HCT116 (cell line): ENCODE data around the gene DBN1. TPM values are rescaled to one million over a fixed set of nuclear protein-coding genes. Genes with fewer than 3 reads are reported as not detected.

ENCODE experiments used
- ATAC-seq: fragments of 200-7000 bp; cut with Tn5 transposase; 2 replicates; pipeline ENCODE4 v1.9.1; 2020; ENCODE audit warnings: mild to moderate bottlenecking, moderate library complexity
- BruUV-seq: library from RNA; stranded (reverse); fragments of 400-500 nt; replicated peaks from 2 replicates; lab custom pipeline; 2021; lab: Mats Ljungman, UMichigan
- CTCF ChIA-PET: fragments of 300-600 bp; sonication (Branson Sonifier 250); formaldehyde crosslinking; loops from one replicate; lab custom pipeline; 2021; ENCODE audit warnings: antibody characterized with exemption; lab: Charles Lee
- POLR2A ChIA-PET: fragments of 300-600, 350-600 bp; sonication (Branson Sonifier 250); formaldehyde crosslinking; loops from one replicate; lab custom pipeline; 2021; ENCODE audit warnings: antibody characterized with exemption; lab: Charles Lee
- RAD21 ChIA-PET, 2 experiments: fragments of 300-600 bp; sonication (Branson Sonifier 250); formaldehyde crosslinking; loops; one replicate each; lab custom pipeline; 2023; ENCODE audit warnings: low total read pairs in 2 of 2; ENCODE audit not compliant: uncharacterized antibody in 2 of 2, unreplicated experiment in 2 of 2, low non-redundant PET in 1 of 2; lab: Charles Lee
- DNase-seq: peaks from one replicate; pipeline ENCODE4 v3.0.0-alpha.2; 2010; ENCODE audit warnings: low read depth, low spot score
- H2AFZ ChIP-seq: fragments of 200-600 bp; shearing (Covaris generic), sonication (generic); 2 replicates; pipeline ENCODE4 v1.6.1; 2017; ENCODE audit warnings: low read depth, mixed run types, mixed read lengths, antibody characterized with exemption, low read length; ENCODE audit not compliant: poor library complexity, severe bottlenecking
- H3K27ac ChIP-seq: 2 replicates; pipeline ENCODE4 v1.5.1; 2012; ENCODE audit warnings: low read depth, low read length
- H3K27me3 ChIP-seq: fragments of 200-600 bp; sonication (generic); 2 replicates; pipeline ENCODE4 v1.6.1; 2016; ENCODE audit warnings: mixed run types, low read length, mixed read lengths; ENCODE audit not compliant: insufficient read depth
- H3K36me3 ChIP-seq, 2 experiments: fragments of 200-500 bp in 1 of 2; fragments of 200-600 bp in 1 of 2; sonication (Bioruptor generic) in 1 of 2; sonication (generic) in 1 of 2; 2 replicates each; pipeline versions ENCODE4 v1.5.1 to v1.6.1; 2014 to 2016; ENCODE audit warnings: low read length in 2 of 2, inconsistent platforms in 1 of 2, mixed read lengths in 1 of 2, mixed run types in 1 of 2; ENCODE audit not compliant: insufficient read depth in 2 of 2, control insufficient read depth in 1 of 2
- H3K4me1 ChIP-seq, 2 experiments: fragments of 200-600 bp in 1 of 2; sonication (generic) in 1 of 2; 2 replicates each; pipeline versions ENCODE4 v1.5.1 to v1.6.1; 2012 to 2017; ENCODE audit warnings: low read length in 2 of 2, inconsistent platforms in 1 of 2, mild to moderate bottlenecking in 1 of 2, mixed read lengths in 1 of 2, mixed run types in 1 of 2, moderate library complexity in 1 of 2; ENCODE audit not compliant: insufficient read depth in 2 of 2, control insufficient read depth in 1 of 2
- H3K4me2 ChIP-seq: fragments of 200-600 bp; sonication (generic); 2 replicates; pipeline ENCODE4 v1.6.1; 2017; ENCODE audit warnings: mixed run types, low read length, mixed read lengths
- H3K4me3 ChIP-seq, 2 experiments: fragments of 200-600 bp in 1 of 2; sonication (generic) in 1 of 2; replicated peaks in 1 of 2; 2 replicates each; pipeline ENCODE4 v1.5.1; 2011 to 2016; ENCODE audit warnings: low read length in 2 of 2, control low read depth in 1 of 2, low read depth in 1 of 2, mild to moderate bottlenecking in 1 of 2, mixed read lengths in 1 of 2, mixed run types in 1 of 2
- H3K79me2 ChIP-seq: fragments of 200-600 bp; sonication (generic); 2 replicates; pipeline ENCODE4 v1.6.1; 2017; ENCODE audit warnings: mild to moderate bottlenecking, mixed run types, low read length, moderate library complexity, mixed read lengths; ENCODE audit not compliant: insufficient read depth
- H3K9ac ChIP-seq: fragments of 200-600 bp; sonication (generic); 2 replicates; pipeline ENCODE4 v1.6.1; 2016; ENCODE audit warnings: low read length, mixed read lengths
- H3K9me2 ChIP-seq: fragments of 200-600 bp; sonication (generic), shearing (Covaris generic); 2 replicates; pipeline ENCODE4 v1.6.1; 2017; ENCODE audit warnings: mixed run types, mild to moderate bottlenecking, moderate library complexity; ENCODE audit not compliant: insufficient read depth
- H3K9me3 ChIP-seq, 2 experiments: fragments of 200-500 bp in 1 of 2; fragments of 200-600 bp in 1 of 2; sonication (Bioruptor generic) in 1 of 2; sonication (generic) in 1 of 2; 2 replicates each; pipeline ENCODE4 v1.6.1; 2014 to 2017; ENCODE audit warnings: low read length in 2 of 2, mixed read lengths in 2 of 2, inconsistent platforms in 1 of 2, low read depth in 1 of 2, mild to moderate bottlenecking in 1 of 2, mixed run types in 1 of 2, moderate library complexity in 1 of 2; ENCODE audit not compliant: control insufficient read depth in 1 of 2, insufficient read depth in 1 of 2
- H4K20me1 ChIP-seq: fragments of 200-600 bp; sonication (generic), shearing (Covaris generic); 2 replicates; pipeline ENCODE4 v1.6.1; 2017; ENCODE audit warnings: mixed run types, mild to moderate bottlenecking, moderate library complexity; ENCODE audit not compliant: insufficient read depth
- CBX3 ChIP-seq: IDR thresholded peaks from 2 replicates; pipeline ENCODE4 v1.6.1; 2012; ENCODE audit warnings: low read depth
- CEBPB ChIP-seq: IDR thresholded peaks from 2 replicates; pipeline ENCODE4 v1.6.1; 2012; ENCODE audit warnings: low read depth
- EGR1 ChIP-seq: IDR thresholded peaks from 2 replicates; pipeline ENCODE4 v1.6.1; 2012; ENCODE audit warnings: low read depth
- ELF1 ChIP-seq: IDR thresholded peaks from 2 replicates; pipeline ENCODE4 v1.6.1; 2012; ENCODE audit warnings: low read depth, borderline replicate concordance
- EZH2 ChIP-seq: fragments of 200-600 bp; sonication (generic); IDR thresholded peaks from 2 replicates; pipeline ENCODE4 v1.6.1; 2017; ENCODE audit warnings: antibody characterized with exemption, mixed run types
- EZH2phosphoT487 ChIP-seq: fragments of 200-600 bp; IDR thresholded peaks from 2 replicates; pipeline ENCODE4 v1.6.1; 2018; ENCODE audit warnings: antibody characterized with exemption, borderline replicate concordance
- FOSL1 ChIP-seq: IDR thresholded peaks from 2 replicates; pipeline ENCODE4 v1.6.1; 2012; ENCODE audit warnings: low read depth
- JUND ChIP-seq: IDR thresholded peaks from 2 replicates; pipeline ENCODE4 v1.6.1; 2012
- MAX ChIP-seq: IDR thresholded peaks from 2 replicates; pipeline ENCODE4 v1.6.1; 2012
- POLR2A ChIP-seq: IDR thresholded peaks from 2 replicates; pipeline ENCODE4 v1.7.0; 2011; ENCODE audit warnings: borderline replicate concordance; ENCODE audit not compliant: insufficient read depth, insufficient read length; ENCODE audit errors: extremely low read depth
- POLR2AphosphoS5 ChIP-seq: IDR thresholded peaks from 2 replicates; pipeline ENCODE4 v1.6.1; 2011; ENCODE audit warnings: mild to moderate bottlenecking, low read depth, low read length, moderate library complexity
- RAD21 ChIP-seq: IDR thresholded peaks from 2 replicates; pipeline ENCODE4 v1.6.1; 2012; ENCODE audit warnings: low read depth, mild to moderate bottlenecking
- SIN3A ChIP-seq: IDR thresholded peaks from 2 replicates; pipeline ENCODE4 v1.6.1; 2012; ENCODE audit warnings: low read depth
- SRF ChIP-seq: IDR thresholded peaks from 2 replicates; pipeline ENCODE4 v1.6.1; 2012; ENCODE audit warnings: low read depth
- TCF7L2 ChIP-seq: IDR thresholded peaks from 2 replicates; pipeline ENCODE4 v1.7.0; 2011; ENCODE audit warnings: borderline replicate concordance, inconsistent platforms; ENCODE audit not compliant: insufficient read depth, insufficient read length; ENCODE audit errors: extremely low read depth
- YY1 ChIP-seq: IDR thresholded peaks from 2 replicates; pipeline ENCODE4 v1.6.1; 2011; ENCODE audit warnings: low read length, low read depth, moderate library complexity, mild to moderate bottlenecking; ENCODE audit not compliant: insufficient replicate concordance; ENCODE audit errors: extremely low read depth
- ZBTB33 ChIP-seq: IDR thresholded peaks from 2 replicates; pipeline ENCODE4 v1.6.1; 2011; ENCODE audit warnings: mild to moderate bottlenecking, low read length, moderate library complexity; ENCODE audit not compliant: insufficient replicate concordance; ENCODE audit errors: extremely low read depth
- ZFX ChIP-seq: fragments of 450-650 bp; IDR thresholded peaks from 2 replicates; pipeline ENCODE4 v1.6.1; 2017
- ZNF274 ChIP-seq: fragments of 200-500 bp; sonication (Bioruptor generic); IDR thresholded peaks from 2 replicates; pipeline ENCODE4 v1.6.1; 2014; ENCODE audit warnings: mild to moderate bottlenecking, low read depth, low read length, inconsistent platforms
- intact Hi-C: fragments of 100-400 bp; cut with micrococcal nuclease; formaldehyde crosslinking; loops from 2 replicates; pipeline ENCODE4 v1.10.0; 2022
- total RNA-seq: library from RNA; stranded (reverse); gene quantifications from one replicate; pipeline ENCODE4 v1.2.1, GENCODE V29; 2021; ENCODE audit not compliant: unreplicated experiment
- TF ChIP-seq, protein P1 (sequence below): IDR thresholded peaks from 2 replicates; pipeline ENCODE4 v1.6.1; 2012; ENCODE audit warnings: low read depth

DBN1 gene
- total RNA-seq, 1 experiment from 2014 or later = 144 TPM

DNA sequence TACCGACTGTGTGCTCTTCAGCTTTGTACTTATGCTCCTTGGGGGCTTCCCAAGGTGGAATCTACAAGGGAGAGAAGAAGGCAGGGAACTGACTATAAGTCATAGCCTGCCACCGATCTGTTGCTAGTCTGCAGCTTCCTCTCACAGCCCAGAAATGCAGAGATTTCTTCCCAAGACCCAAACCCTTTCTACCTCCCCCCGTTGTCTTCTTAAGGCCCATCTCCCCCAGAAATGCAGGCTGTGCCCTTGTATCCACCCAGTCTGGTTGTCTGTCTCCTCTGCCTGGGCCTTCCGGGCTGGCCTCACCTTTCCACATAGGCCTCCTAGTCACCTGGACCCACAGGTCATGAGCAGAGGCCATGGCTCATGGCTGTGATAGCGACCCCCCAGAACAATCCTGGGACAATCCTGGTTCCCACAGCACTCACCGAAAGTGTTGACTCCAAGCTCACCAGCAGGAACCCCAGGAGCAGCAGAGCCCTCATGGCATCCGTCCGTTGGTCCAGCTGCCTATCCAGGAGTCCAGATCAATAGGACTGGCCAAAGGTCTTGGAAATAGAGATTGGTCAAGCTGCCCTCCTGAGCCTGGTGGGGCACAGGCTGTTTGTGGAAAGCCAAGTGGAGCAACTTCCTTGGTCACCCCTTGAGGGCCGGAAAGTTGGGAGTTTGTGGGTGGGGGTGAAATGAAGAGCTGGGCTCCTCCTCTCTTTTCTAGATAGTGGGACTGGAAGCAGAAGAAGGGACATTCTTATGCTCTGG, 64.2 kb downstream of the DBN1 start, which contains the start of gene F12:
Gene F12, minus strand, starts transcription at position 522 of the 759 bp plus-strand sequence. Its CDS starts 37 bp downstream, at position 485.
- ATAC-seq (no peak), DNase-seq (no peak)
- Histone ChIP-seq H3K4me3 (no peak within 1 kb of the TSS), H2AFZ (no peak within 1 kb of the TSS), H3K4me2 (no peak within 1 kb of the TSS), H3K36me3 (no peaks in the 10 kb centered on the region), H3K27ac (no peak within 1 kb of the TSS), H3K79me2 (no peaks in the 10 kb centered on the region), H3K4me1 (peaks cover 7 to 13% of the 10 kb centered on the region in 2 experiments; a peak in 3 of 4 replicates), H3K9ac (no peak within 1 kb of the TSS), H4K20me1 (no peaks in the 10 kb centered on the region), H3K9me3 (no peaks in the 10 kb centered on the region), H3K27me3 (no peaks in the 10 kb centered on the region), H3K9me2 (no peaks in the 10 kb centered on the region)
- ChIA-PET RAD21 (no interaction called here), POLR2A (no interaction called here), CTCF (no interaction called here)
- TF ChIP-seq EZH2 (no peak), CEBPB (no peak), SRF (no peak), EZH2phosphoT487 (no peak), POLR2A (no peak), ZFX (no peak), TCF7L2 (no peak), ZNF274 (no peak), ZBTB33 (no peak), CBX3 (no peak), RAD21 (no peak), YY1 (no peak), FOSL1 (no peak), POLR2AphosphoS5 (no peak), EGR1 (no peak), MAX (no peak), JUND (no peak), ELF1 (no peak), SIN3A (no peak)
- TF ChIP-seq, protein P1, sequence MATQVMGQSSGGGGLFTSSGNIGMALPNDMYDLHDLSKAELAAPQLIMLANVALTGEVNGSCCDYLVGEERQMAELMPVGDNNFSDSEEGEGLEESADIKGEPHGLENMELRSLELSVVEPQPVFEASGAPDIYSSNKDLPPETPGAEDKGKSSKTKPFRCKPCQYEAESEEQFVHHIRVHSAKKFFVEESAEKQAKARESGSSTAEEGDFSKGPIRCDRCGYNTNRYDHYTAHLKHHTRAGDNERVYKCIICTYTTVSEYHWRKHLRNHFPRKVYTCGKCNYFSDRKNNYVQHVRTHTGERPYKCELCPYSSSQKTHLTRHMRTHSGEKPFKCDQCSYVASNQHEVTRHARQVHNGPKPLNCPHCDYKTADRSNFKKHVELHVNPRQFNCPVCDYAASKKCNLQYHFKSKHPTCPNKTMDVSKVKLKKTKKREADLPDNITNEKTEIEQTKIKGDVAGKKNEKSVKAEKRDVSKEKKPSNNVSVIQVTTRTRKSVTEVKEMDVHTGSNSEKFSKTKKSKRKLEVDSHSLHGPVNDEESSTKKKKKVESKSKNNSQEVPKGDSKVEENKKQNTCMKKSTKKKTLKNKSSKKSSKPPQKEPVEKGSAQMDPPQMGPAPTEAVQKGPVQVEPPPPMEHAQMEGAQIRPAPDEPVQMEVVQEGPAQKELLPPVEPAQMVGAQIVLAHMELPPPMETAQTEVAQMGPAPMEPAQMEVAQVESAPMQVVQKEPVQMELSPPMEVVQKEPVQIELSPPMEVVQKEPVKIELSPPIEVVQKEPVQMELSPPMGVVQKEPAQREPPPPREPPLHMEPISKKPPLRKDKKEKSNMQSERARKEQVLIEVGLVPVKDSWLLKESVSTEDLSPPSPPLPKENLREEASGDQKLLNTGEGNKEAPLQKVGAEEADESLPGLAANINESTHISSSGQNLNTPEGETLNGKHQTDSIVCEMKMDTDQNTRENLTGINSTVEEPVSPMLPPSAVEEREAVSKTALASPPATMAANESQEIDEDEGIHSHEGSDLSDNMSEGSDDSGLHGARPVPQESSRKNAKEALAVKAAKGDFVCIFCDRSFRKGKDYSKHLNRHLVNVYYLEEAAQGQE = no peak
- BruUV-seq = no TSS peak
- intact Hi-C loops = no loop called here
